Ectodermal cell (in vitro differentiated cells): ENCODE data around the gene NEGR1.

Experiments used
- H3K27ac ChIP-seq: 2 replicates; pipeline ENCODE4 v1.7.0; 2013; ENCODE audit warnings: mild to moderate bottlenecking, low read depth, low read length; ENCODE audit not compliant: insufficient read depth, poor library complexity, severe bottlenecking
- H3K27me3 ChIP-seq: 2 replicates; pipeline ENCODE4 v1.7.0; 2013; ENCODE audit warnings: mild to moderate bottlenecking, low read length; ENCODE audit not compliant: insufficient read depth, control insufficient read depth, poor library complexity, severe bottlenecking
- H3K36me3 ChIP-seq: one replicate; pipeline ENCODE4 v1.7.0; 2013; ENCODE audit warnings: low read length; ENCODE audit not compliant: control insufficient read depth, insufficient read depth
- H3K4me1 ChIP-seq: one replicate; pipeline ENCODE4 v1.7.0; 2013; ENCODE audit warnings: low read length; ENCODE audit not compliant: control insufficient read depth, insufficient read depth
- H3K4me3 ChIP-seq: 2 replicates; pipeline ENCODE4 v1.7.0; 2013; ENCODE audit warnings: low read depth, low read length, control low read depth; ENCODE audit not compliant: insufficient read depth
- H3K9me3 ChIP-seq: 2 replicates; pipeline ENCODE4 v1.7.0; 2013; ENCODE audit warnings: mild to moderate bottlenecking, low read length, moderate library complexity; ENCODE audit not compliant: control insufficient read depth
- WGBS, 2 experiments: methylation state at CpG; one replicate each; pipeline ENCODE4 v1.1.7; 2013; ENCODE audit warnings: missing lambda C conversion rate in 2 of 2; 5-methylcytosine and 5-hydroxymethylcytosine counted together

NEGR1 gene

DNA sequence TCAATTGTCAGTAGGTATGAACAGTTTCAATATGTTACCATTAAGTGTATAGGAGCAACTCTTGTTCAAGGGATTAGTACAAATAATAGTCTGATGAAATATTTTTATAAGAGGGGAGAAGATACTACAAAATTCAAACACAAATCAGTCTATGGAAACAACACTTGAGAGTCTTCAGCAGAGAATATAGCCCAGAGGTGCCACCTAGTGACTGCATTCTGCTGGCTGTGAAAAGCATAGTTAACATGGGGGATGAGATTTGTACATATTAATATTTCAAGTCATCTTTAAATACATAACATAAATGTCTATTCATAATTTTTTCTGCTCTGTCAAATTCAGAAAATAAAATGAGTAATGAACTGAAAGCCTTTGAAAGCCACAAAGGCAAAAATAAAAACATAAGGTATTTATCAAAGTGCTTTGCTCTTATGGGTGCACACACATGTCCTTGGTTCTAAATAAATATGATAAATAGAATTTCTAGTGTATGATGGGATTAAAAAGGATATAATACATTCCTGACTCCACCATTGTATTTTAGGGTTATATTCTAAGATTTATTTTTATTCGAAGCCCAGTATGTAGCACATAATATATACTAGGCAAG is 760.6 kb downstream of the NEGR1 start:
- Histone ChIP-seq H3K9me3 (no peaks in the 10 kb centered on the region), H3K27me3 (no peaks in the 10 kb centered on the region), H3K4me1 (no peaks in the 10 kb centered on the region), H3K36me3 (no peaks in the 10 kb centered on the region), H3K27ac (no peak overlapping the region), H3K4me3 (no peak overlapping the region)
- WGBS, 2 experiments: no CpG with 5 or more reads among the region's 1 CpG

DNA sequence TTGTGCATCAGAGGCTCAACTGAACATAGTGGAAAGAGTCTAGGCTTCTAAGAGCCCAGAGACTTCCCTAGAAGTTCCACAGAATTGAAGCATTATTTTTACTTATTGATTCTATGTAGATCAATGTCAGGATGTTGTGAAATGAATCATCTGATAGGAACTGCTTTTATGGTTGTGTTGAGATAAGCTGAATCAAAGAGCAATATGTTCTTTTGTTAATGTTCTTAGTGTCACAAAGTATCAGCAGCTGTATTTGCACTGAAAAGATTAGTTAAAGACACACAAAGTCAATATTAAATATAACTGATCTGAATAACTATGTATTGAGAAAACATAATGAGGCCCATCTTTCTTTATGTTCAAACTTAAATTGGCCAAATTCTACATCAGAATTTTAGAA is 770.8 kb downstream of the NEGR1 start:
- no peaks in the 10 kb centered on the region for H3K36me3 ChIP-seq
- no peak overlapping the region for H3K27ac ChIP-seq
- H3K4me1 ChIP-seq: no peaks in the 10 kb centered on the region
- no peaks in the 10 kb centered on the region for H3K27me3 ChIP-seq
- H3K4me3 ChIP-seq: no peak overlapping the region
- H3K9me3 ChIP-seq: no peaks in the 10 kb centered on the region

DNA sequence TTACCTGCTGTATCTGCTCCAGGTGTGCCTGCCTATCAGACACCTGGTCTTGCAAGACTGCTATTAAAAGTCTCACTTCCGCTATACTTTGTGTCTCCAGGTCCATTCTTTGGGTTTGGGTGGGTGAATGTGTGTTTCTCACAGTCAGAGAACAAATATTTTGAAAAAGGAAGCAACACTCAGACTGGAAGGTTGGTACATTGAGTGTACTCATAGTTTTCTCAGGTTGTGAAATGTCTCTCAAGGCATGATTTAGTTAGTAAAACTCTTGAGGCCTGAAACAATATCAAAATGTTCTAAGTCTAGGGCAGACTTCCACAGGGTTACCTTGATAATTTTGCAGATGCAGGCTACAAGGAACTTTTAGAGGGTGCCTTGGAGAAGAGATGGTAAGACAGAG is 771.6 kb downstream of the NEGR1 start:
- 96 to 100% methylated on average over 1 of the region's 1 CpG for WGBS, 2 experiments
- Histone ChIP-seq H3K36me3 (no peaks in the 10 kb centered on the region), H3K27ac (no peak overlapping the region), H3K27me3 (no peaks in the 10 kb centered on the region), H3K4me3 (no peak overlapping the region), H3K9me3 (no peaks in the 10 kb centered on the region), H3K4me1 (no peaks in the 10 kb centered on the region)

DNA sequence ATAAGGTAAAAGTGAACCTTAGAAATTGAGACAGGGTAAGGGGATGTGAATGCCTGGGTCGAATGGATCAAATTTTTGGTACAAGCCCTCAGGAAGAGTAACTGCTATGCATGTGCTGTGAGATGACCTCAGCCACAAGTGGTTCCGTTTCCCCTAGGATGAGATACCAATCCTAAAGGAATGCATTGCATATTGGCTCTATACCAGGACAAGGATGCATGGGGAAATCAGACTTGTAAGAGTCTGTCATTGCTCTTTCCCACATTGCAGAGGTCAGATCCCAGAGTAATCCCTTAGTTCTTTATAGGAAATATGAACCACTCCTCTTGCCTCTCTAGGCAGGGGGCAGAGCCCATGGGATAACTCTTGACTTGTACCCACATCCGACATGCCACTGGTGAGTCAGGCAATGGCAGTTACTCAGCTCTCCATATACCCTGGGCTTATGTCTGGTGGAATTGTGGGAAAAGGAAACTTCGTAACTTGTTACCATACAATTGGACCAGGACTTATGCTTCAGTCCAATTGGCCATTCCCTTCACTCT is 773.2 kb downstream of the NEGR1 start:
- no peaks in the 10 kb centered on the region for H3K27me3 ChIP-seq
- no peaks in the 10 kb centered on the region for H3K9me3 ChIP-seq
- no peaks in the 10 kb centered on the region for H3K36me3 ChIP-seq
- no peak overlapping the region for H3K27ac ChIP-seq
- no peak overlapping the region for H3K4me3 ChIP-seq
- no peaks in the 10 kb centered on the region for H3K4me1 ChIP-seq
- WGBS, 2 experiments: 92 to 93% methylated on average over 4 of the region's 4 CpGs

DNA sequence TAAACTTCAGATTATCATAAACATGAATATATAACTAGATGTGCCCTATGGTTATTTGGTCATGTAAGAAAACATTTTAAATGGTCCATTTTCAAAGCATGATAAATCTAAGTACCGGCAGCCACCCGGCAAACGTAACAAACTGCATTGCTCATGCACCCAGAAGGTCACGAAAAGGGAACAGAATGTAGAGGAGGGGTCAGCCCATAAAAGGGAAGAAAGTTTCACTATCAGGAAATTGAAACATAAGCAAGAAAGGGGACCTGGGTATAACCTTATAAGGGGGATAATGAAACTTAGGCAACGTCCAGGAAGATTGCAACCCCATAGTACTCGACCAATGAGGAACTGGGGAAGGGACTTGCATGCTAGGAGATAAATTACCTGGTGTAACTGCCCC is 780.3 kb downstream of the NEGR1 start:
- 86 to 88% methylated on average over 6 of the region's 6 CpGs for WGBS, 2 experiments
- no peaks in the 10 kb centered on the region for H3K27me3 ChIP-seq

DNA sequence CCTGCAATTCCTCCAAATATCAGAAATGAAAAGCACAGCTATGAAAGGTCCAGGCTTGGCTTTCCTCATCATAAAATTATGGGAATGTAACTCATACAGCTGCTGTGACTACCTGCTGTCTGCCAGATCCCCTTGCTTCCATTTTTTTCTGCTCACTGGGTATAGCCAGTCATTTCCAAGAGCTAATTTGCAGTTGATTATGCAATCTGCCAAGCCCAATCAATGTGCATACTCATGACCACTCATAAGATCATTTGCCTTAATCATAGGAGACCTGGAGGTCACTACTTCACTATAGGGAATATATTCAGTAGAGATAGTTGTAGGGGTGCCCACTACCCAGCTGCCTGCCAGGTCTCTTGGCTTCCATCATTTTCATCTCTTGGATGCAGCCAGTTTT is 783.8 kb downstream of the NEGR1 start:
- Histone ChIP-seq H3K27me3 (no peaks in the 10 kb centered on the region), H3K4me1 (no peaks in the 10 kb centered on the region), H3K36me3 (no peaks in the 10 kb centered on the region), H3K9me3 (no peaks in the 10 kb centered on the region), H3K4me3 (no peak overlapping the region), H3K27ac (no peak overlapping the region)

More for the DNA sequence above, 780.3 kb downstream of the NEGR1 start:
- no peaks in the 10 kb centered on the region for H3K9me3 ChIP-seq
- no peak overlapping the region for H3K4me3 ChIP-seq
- no peak overlapping the region for H3K27ac ChIP-seq
- H3K36me3 ChIP-seq: no peaks in the 10 kb centered on the region
- H3K4me1 ChIP-seq: no peaks in the 10 kb centered on the region

DNA sequence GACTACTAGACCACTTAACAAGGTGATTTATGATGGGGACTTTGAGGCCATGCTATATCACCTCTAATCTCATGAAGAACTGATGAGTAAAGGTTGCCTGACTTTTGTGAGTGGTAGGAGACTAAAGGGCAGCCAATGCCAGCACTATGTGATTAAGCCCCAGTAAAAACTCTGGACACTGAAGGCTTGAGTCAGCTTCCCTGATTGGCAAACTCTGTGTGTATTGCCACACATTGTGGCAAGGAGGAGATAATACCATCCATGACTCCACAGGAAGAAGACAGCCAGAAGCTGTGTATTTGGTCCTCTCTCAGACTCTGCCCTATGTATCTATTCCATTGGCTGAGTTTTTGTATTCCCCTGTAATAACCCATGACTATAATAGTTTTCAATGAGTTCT is 788.2 kb downstream of the NEGR1 start:
- H3K4me3 ChIP-seq: no peak overlapping the region
- H3K36me3 ChIP-seq: no peaks in the 10 kb centered on the region
- no peak overlapping the region for H3K27ac ChIP-seq
- H3K27me3 ChIP-seq: no peaks in the 10 kb centered on the region
- no peaks in the 10 kb centered on the region for H3K9me3 ChIP-seq
- H3K4me1 ChIP-seq: no peaks in the 10 kb centered on the region

DNA sequence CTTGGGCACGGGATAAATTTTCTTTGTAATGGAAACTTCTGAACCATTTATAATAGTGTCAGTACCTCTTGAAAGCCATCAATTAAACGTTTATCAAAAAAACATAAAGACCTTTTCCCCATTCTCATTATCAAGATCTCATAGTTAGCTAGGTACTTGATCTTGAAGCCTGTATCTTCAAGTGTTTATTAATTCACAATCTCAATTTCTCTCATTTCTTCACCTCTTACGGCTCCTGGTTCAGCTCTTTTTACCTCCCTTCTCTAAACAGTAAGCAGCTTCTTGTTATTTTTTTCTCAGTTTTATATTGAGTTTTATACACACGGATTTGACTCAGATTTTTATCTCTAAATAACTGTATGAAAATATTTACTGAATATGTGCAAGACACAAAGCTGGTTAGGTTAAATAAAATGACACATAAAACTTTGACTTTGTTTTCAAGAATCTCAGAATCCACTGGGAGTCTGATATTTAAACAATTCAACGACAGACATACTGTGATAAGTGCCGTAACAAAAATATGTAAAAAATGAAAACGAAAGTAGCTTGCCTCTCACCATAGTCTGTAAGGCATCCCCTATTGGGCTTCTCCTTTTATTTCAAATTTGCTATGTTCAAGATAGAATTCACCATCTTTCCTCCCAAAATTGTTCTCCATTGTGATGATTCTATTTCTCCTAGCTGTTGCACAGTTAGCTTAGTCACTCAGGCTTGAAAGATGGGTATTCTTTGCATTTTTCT is 789.9 kb downstream of the NEGR1 start:
- Histone ChIP-seq H3K9me3 (no peaks in the 10 kb centered on the region), H3K27ac (no peak overlapping the region), H3K36me3 (no peaks in the 10 kb centered on the region), H3K4me3 (no peak overlapping the region), H3K27me3 (no peaks in the 10 kb centered on the region), H3K4me1 (no peaks in the 10 kb centered on the region)
- 89 to 93% methylated on average over 6 of the region's 7 CpGs for WGBS, 2 experiments

DNA sequence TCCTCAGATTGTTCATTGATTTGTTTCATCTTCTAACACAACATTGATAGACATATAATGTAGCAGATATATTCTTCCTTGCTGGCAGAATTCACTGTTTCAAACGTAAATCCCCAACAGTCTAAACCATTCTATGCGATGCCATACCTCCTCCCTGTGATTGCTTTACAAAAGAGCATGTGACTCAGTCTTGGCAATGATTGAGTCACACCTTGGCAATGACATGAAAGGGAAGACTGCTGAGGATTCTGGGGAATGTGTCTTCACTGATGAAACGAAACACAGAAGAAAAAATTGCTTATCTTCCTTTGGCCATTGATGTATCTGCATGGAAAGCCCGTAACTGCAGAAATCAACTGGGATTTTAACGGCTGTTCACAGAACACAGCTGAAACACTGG is 791.9 kb downstream of the NEGR1 start:
- no peak overlapping the region for H3K4me3 ChIP-seq
- no peaks in the 10 kb centered on the region for H3K27me3 ChIP-seq
- H3K9me3 ChIP-seq: no peaks in the 10 kb centered on the region
- H3K4me1 ChIP-seq: no peaks in the 10 kb centered on the region
- no peaks in the 10 kb centered on the region for H3K36me3 ChIP-seq
- H3K27ac ChIP-seq: no peak overlapping the region
- WGBS, 2 experiments: 80 to 90% methylated on average over 5 of the region's 5 CpGs

DNA sequence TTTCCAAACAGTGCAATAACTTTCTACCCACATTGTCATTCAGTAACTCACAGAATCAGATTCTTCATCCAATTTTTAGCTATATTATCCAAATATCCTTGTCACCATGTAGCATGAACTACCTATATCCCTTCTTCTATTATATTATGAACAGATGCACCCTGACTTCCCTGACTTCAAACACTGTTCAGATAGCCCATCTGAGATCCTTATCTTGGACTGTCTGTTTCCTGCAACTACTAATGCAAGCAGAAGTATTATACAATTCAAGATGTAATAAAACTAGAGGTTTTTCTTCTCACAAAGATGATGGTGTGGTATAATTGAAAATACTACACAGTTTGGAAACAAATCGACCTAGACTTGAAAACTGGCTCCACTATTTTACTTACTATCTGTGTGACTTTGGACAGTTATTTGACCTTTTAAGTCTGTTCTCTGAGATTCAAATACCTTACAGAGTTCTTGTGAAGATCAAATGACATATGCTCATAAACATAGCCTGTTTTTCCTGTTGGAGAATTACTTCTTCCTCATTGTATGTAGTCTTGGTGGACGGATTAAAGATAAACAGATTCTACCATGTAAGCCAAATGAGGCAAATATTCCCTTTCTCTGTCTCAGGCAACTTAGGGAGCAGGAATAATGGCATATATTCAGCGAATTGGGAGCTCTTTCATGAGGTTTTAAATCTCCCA is 793.6 kb downstream of the NEGR1 start:
- H3K36me3 ChIP-seq: no peaks in the 10 kb centered on the region
- WGBS, 2 experiments: 88 to 95% methylated on average over 3 of the region's 3 CpGs
- no peak overlapping the region for H3K4me3 ChIP-seq
- no peaks in the 10 kb centered on the region for H3K4me1 ChIP-seq
- H3K9me3 ChIP-seq: no peaks in the 10 kb centered on the region
- no peaks in the 10 kb centered on the region for H3K27me3 ChIP-seq
- no peak overlapping the region for H3K27ac ChIP-seq
